Adrenal gland (tissue), 12 donors: Measurements from ENCODE around the gene KAT6B. TPM values are rescaled to one million over a fixed set of nuclear protein-coding genes. Genes with fewer than 3 reads are reported as not detected.

ENCODE experiments used
- DNase-seq, 7 donors: peaks; one replicate each; pipeline ENCODE4 v3.0.0-alpha.2; 2019 to 2020
- H3K27ac ChIP-seq, 5 donors: fragments of 200-600 bp; sonication (generic) in 4 of 5; 1 replicate in 3 of 5; 2 replicates in 2 of 5; pipeline versions ENCODE4 v1.5.1 to v1.8.0; 2016 to 2020; ENCODE audit warnings: mild to moderate bottlenecking in 1 of 5
- H3K27me3 ChIP-seq: fragments of 200-600 bp; 2 replicates; pipeline ENCODE4 v1.8.0; 2021
- H3K36me3 ChIP-seq, 2 donors: fragments of 200-600 bp; replicated peaks in 1 of 2; 1 replicate in 1 of 2; 2 replicates in 1 of 2; pipeline versions ENCODE4 v1.5.1 to v1.8.0; 2018 to 2022
- H3K4me1 ChIP-seq, 2 donors: fragments of 200-600 bp; replicated peaks in 1 of 2; 1 replicate in 1 of 2; 2 replicates in 1 of 2; pipeline versions ENCODE4 v1.5.1 to v1.8.0; 2018 to 2021
- H3K4me3 ChIP-seq, 4 donors: fragments of 200-600 bp; sonication (generic) in 3 of 4; one replicate each; pipeline ENCODE4 v1.5.1; 2016 to 2018
- H3K9me3 ChIP-seq, 3 donors: fragments of 200-600 bp; sonication (generic) in 1 of 3; replicated peaks in 1 of 3; 1 replicate in 2 of 3; 2 replicates in 1 of 3; pipeline versions ENCODE4 v1.5.1 to v1.8.0; 2016 to 2021
- CTCF ChIP-seq, 6 experiments: fragments of 450-650 bp in 4 of 6; fragments of 200-600 bp in 2 of 6; sonication (generic) in 1 of 6; IDR thresholded peaks; 1 replicate in 5 of 6; 2 replicates in 1 of 6; pipeline versions ENCODE4 v1.5.1 to v1.8.0; 2016 to 2021; ENCODE audit warnings: antibody characterized with exemption in 6 of 6, mild to moderate bottlenecking in 2 of 6, moderate library complexity in 1 of 6
- POLR2A ChIP-seq, 2 donors: fragments of 450-650 bp; IDR thresholded peaks; one replicate each; pipeline ENCODE4 v1.6.1; 2017; ENCODE audit warnings: antibody characterized with exemption in 2 of 2, mild to moderate bottlenecking in 2 of 2, moderate library complexity in 1 of 2
- WGBS, 4 donors: extraction: QIAGEN DNeasy Blood & Tissue Kit in 2 of 4; methylation state at CpG; one replicate each; pipeline versions ENCODE4 v1.1.5 to v1.1.7; 2013 to 2017; 5-methylcytosine and 5-hydroxymethylcytosine counted together
- intact Hi-C, 2 donors: fragments of 100-400 bp; cut with DNase I; formaldehyde crosslinking; loops; one replicate each; pipeline versions ENCODE4 v1.14.1 to v1.15.0; 2022 to 2023
- polyA plus RNA-seq, 3 donors: library from polyadenylated mRNA; stranded (reverse); fragments of 200-250 nt in 2 of 3; fragments of 350-450 nt in 1 of 3; fragmentation: Illumina TruSeq in 1 of 3; extraction: RNeasy Lipid Tissue Mini Kit (QIAGEN cat#74804) in 1 of 3; gene quantifications; one replicate each; pipeline ENCODE4 v1.2.3, GENCODE V29; 2013 to 2014
- total RNA-seq, 9 donors: library from RNA; depleted of rRNA in 4 of 9; stranded (reverse); fragments of >200 nt in 4 of 9; fragments of 120-200 nt in 1 of 9; fragmentation: NEBNext Ultra II Directional in 1 of 9; extraction: Animal tissue kit (Norgen Biotek cat#: 25700) in 1 of 9; gene quantifications; one replicate each; pipeline versions ENCODE4 v1.1.0 to v1.2.4, GENCODE V29; 2013 to 2023
- donor health status: healthy with polysubstance abuse.
- donor health status: Bipolar disorder and iron deficiency.
- donor health status: DM: yes; HTN: yes; CAD: no.
- donor health status: DM: no; HTN: no; CAD: no.
- donor health status: DM: no; HTN: no; CAD: no.
- donor health status: DM: yes; HTN: yes; CAD: no.

KAT6B gene
- total and polyA plus RNA-seq, 12 donors: 6.0 to 50.2 (median 25.8) TPM

GRCh38 chr10:75035975-75036708, 209.7 kb downstream of the KAT6B start:
- Histone ChIP-seq H3K4me3 (no peak overlapping the region), H3K27ac (no peak overlapping the region), H3K36me3 (no peaks in the 10 kb centered on the region), H3K9me3 (no peaks in the 10 kb centered on the region), H3K4me1 (peaks cover 7 to 10% of the 10 kb centered on the region in 2 donors), H3K27me3 (no peaks in the 10 kb centered on the region)
- 75 to 92% (median 86%) methylated on average over 10 of the region's 10 CpGs for WGBS, 4 donors
- DNase-seq: peak in 1 of 7 donors; percentile 13
- intact Hi-C loops: no loop called here
- TF ChIP-seq POLR2A (IDR thresholded peaks at IDR 0.05): no peak

DNA sequence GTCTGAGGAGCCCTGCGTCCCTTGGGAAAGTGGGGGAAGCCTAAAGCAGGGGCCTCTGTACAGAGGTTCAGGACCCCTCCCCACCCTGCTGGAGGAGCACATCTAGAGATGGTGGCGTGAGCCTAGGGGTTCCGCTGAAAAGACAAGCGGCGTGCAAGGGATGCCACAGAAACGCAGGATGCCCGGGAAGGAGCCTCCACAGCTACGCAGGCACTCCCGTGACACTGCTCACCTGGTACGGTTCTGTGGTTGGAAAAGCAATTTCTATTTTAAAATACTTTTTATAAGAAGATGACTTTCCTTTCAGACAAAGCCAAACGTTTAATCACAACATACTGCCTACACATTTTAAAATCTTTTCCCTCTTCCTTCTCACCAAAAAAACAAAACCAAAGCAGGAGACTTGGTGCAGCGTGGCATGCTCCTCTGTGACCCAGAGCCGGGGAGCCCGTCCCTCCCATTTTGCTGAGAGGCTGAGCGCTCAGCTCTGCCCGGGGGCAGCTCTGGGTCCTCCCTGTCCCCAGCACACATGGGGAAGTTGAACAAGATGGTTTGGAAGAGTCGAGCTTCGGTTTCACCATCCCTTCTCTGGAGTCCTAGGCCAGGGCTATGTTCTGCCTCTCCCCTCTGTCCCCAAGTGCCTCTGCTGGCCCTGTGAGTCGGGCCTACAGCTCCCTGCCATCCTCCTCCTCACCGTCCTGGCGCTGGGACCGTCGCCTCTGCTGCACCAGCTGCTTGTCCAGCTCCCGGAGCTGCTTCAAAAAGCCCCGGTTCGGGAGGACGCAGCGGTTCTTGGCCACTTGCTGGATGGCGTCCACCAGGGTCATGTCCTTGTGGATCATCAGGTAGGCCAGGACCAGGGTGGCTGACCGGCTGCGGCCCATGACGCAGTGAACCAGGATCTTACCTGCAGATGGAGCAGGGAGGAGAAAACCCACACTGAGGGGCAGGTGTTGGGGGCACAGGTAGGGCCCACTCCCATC, 211.1 kb downstream of the KAT6B start:
- Histone ChIP-seq H3K4me3 (no peak overlapping the region), H3K9me3 (no peaks in the 10 kb centered on the region), H3K36me3 (no peaks in the 10 kb centered on the region), H3K27ac (no peak overlapping the region), H3K4me1 (peaks cover 7 to 10% of the 10 kb centered on the region in 2 donors), H3K27me3 (no peaks in the 10 kb centered on the region)
- 87 to 95% (median 89%) methylated on average over 21 to 32 of the region's 32 CpGs for WGBS, 4 donors
- intact Hi-C loops: no loop called here
- no peak for TF ChIP-seq CTCF (IDR thresholded peaks at IDR 0.05)
- DNase-seq: peak in 3 of 7 donors; percentile 15 to 32 (median 30)

DNA sequence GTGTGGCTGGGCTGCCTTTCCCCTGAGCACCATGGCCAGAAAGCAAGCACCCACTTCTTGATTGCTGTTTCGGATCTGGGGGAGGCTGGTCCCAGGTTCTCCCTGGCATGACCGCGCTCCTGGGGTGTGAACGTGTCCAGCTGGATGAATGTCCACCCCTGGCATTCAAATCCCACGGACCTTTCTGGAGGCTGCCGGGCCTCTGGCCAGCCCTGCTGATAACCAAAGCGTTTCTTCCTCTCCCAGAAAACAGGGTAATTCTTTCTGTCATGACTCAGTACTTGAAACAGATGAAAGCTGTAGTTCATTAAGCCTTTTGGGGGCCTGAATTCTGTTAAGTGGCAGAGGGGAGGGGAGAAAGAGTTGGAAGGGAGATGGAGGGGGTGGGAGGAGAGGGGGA, 211.9 kb downstream of the KAT6B start:
- TF ChIP-seq POLR2A (IDR thresholded peaks at IDR 0.05) (no peak), CTCF (IDR thresholded peaks at IDR 0.05) (no peak)
- no peak overlapping the region for H3K27ac ChIP-seq
- H3K4me1 ChIP-seq: peaks cover 7 to 10% of the 10 kb centered on the region in 2 donors
- H3K36me3 ChIP-seq: no peaks in the 10 kb centered on the region
- peak; percentile 52 to 83 (median 75) for DNase-seq
- H3K27me3 ChIP-seq: no peaks in the 10 kb centered on the region
- H3K4me3 ChIP-seq: no peak overlapping the region
- intact Hi-C loops: no loop called here
- 17 to 37% (median 27%) methylated on average over 3 to 7 of the region's 7 CpGs for WGBS, 4 donors
- H3K9me3 ChIP-seq: no peaks in the 10 kb centered on the region

- TF ChIP-seq POLR2A (IDR thresholded peaks at IDR 0.05): no peak
- TF ChIP-seq CTCF (IDR thresholded peaks at IDR 0.05): no peak
- intact Hi-C loops: no loop called here
- H3K9me3 ChIP-seq: no peaks in the 10 kb centered on the region
- DNase-seq: peak in 1 of 7 donors; percentile 7
- no peaks in the 10 kb centered on the region for H3K27me3 ChIP-seq
- H3K4me3 ChIP-seq: no peak overlapping the region
- H3K4me1 ChIP-seq: peaks cover 7 to 10% of the 10 kb centered on the region in 2 donors
- WGBS, 4 donors: 87 to 95% (median 92%) methylated on average over 8 to 9 of the region's 9 CpGs
- H3K36me3 ChIP-seq: no peaks in the 10 kb centered on the region
- H3K27ac ChIP-seq: no peak overlapping the region
Measured at GRCh38 chr10:75040576-75040975, 214.2 kb downstream of the KAT6B start.
